Measurements from ENCODE around the gene PACSIN2.

DNA sequence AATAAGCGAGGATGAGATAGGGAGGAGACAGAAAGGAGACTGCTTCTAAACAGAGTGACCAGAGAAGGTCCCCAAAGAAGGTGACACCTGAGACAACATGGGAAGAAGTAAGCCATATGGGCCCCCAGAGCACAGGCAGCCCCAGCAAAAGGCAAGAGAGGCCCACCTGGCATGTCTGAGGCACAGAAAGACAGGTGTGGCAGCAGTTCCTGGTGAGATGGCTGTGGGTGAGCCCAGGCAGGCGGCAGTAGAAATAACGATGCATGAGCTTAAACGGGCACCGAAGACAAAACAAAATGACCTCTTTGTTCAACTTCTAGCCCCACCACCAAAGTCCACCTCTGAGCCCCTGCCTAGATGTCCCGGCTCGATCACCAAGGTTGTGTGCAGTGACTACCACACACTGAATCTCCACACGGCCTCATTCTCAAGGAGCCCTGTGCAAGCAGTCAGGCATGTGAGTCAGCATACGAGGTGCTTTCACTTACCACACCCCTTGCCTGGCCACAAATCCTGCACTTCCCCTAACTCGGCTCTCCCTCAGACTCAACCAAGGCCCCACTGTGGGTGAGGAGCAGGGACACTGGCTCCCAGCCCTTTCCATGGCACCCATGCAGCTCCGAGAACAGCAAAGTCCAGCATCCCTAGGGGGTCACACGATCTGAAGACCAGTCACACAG is 77.6 kb downstream of the PACSIN2 start:
- TF ChIP-seq, protein P1, sequence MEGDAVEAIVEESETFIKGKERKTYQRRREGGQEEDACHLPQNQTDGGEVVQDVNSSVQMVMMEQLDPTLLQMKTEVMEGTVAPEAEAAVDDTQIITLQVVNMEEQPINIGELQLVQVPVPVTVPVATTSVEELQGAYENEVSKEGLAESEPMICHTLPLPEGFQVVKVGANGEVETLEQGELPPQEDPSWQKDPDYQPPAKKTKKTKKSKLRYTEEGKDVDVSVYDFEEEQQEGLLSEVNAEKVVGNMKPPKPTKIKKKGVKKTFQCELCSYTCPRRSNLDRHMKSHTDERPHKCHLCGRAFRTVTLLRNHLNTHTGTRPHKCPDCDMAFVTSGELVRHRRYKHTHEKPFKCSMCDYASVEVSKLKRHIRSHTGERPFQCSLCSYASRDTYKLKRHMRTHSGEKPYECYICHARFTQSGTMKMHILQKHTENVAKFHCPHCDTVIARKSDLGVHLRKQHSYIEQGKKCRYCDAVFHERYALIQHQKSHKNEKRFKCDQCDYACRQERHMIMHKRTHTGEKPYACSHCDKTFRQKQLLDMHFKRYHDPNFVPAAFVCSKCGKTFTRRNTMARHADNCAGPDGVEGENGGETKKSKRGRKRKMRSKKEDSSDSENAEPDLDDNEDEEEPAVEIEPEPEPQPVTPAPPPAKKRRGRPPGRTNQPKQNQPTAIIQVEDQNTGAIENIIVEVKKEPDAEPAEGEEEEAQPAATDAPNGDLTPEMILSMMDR (conservative IDR thresholded peaks at IDR 0.05): no peak
- TF ChIP-seq EZH2 (IDR thresholded peaks at IDR 0.05; ENCODE audit: low read depth): no peak
